GM08714 (cell line): ENCODE measurements around the gene KCTD5.

ENCODE experiments used
- H3K4me3 ChIP-seq: fragments of 200-500 bp; sonication (Bioruptor generic); 2 replicates; pipeline ENCODE4 v1.5.1; 2014; ENCODE audit warnings: mild to moderate bottlenecking, low read length, inconsistent platforms
- ZNF274 ChIP-seq: IDR thresholded peaks from 2 replicates; pipeline ENCODE4 v1.6.1; 2012; ENCODE audit warnings: mild to moderate bottlenecking, low read depth, low read length

KCTD5 gene

GRCh38 chr16:2698965-2699750 lies 16.8 kb downstream of the KCTD5 start:
- TF ChIP-seq ZNF274: no peak
- H3K4me3 ChIP-seq: no peak overlapping the region

GRCh38 chr16:2699791-2700600 lies 17.7 kb downstream of the KCTD5 start:
- TF ChIP-seq ZNF274: no peak
- no peak overlapping the region for H3K4me3 ChIP-seq

GRCh38 chr16:2700786-2701185 lies 18.5 kb downstream of the KCTD5 start:
- H3K4me3 ChIP-seq: no peak overlapping the region
- TF ChIP-seq ZNF274: no peak

GRCh38 chr16:2701272-2701671 lies 18.9 kb downstream of the KCTD5 start:
- TF ChIP-seq ZNF274: no peak
- H3K4me3 ChIP-seq: no peak overlapping the region

GRCh38 chr16:2701713-2702437 lies 19.6 kb downstream of the KCTD5 start:
- no peak for TF ChIP-seq ZNF274
- H3K4me3 ChIP-seq: no peak overlapping the region

GRCh38 chr16:2702438-2702825 lies 20.1 kb downstream of the KCTD5 start:
- TF ChIP-seq ZNF274: no peak
- H3K4me3 ChIP-seq: no peak overlapping the region

GRCh38 chr16:2702871-2703745 lies 20.8 kb downstream of the KCTD5 start:
- TF ChIP-seq ZNF274: no peak
- H3K4me3 ChIP-seq: no peak overlapping the region

GRCh38 chr16:2704166-2704982 lies 22.1 kb downstream of the KCTD5 start:
- no peak for TF ChIP-seq ZNF274
- no peak overlapping the region for H3K4me3 ChIP-seq

GRCh38 chr16:2704983-2705275 lies 22.6 kb downstream of the KCTD5 start:
- no peak for TF ChIP-seq ZNF274
- no peak overlapping the region for H3K4me3 ChIP-seq

GRCh38 chr16:2705351-2705750 lies 23.0 kb downstream of the KCTD5 start:
- H3K4me3 ChIP-seq: no peak overlapping the region
- no peak for TF ChIP-seq ZNF274

- no peak overlapping the region for H3K4me3 ChIP-seq
These were observed 23.8 kb downstream of the KCTD5 start for GRCh38 chr16:2706085-2706484.

GRCh38 chr16:2706611-2707311 lies 24.4 kb downstream of the KCTD5 start:
- no peak overlapping the region for H3K4me3 ChIP-seq
- TF ChIP-seq ZNF274: no peak

More at GRCh38 chr16:2706085-2706484, 23.8 kb downstream of the KCTD5 start:
- no peak for TF ChIP-seq ZNF274
